Left kidney (tissue), 2 donors: ENCODE measurements around the gene ZBTB46. TPM values are rescaled to one million over a fixed set of nuclear protein-coding genes. Genes with fewer than 3 reads are reported as not detected.
"Not testable (repeated sequence)": the region's sequence is repeated elsewhere in the genome, so short reads cannot be mapped to it uniquely, and the experiment has no call there.

Experiments used
- DNase-seq: peaks from one replicate; pipeline ENCODE4 v3.0.0-alpha.2; 2013
- polyA plus RNA-seq: library from polyadenylated mRNA; unstranded; fragments of 120-200 nt; gene quantifications from one replicate; pipeline ENCODE4 v1.2.1, GENCODE V29; 2013; ENCODE audit not compliant: insufficient read length

The ZBTB46 gene
- polyA plus RNA-seq, 1 donor = 16.7 TPM

DNA sequence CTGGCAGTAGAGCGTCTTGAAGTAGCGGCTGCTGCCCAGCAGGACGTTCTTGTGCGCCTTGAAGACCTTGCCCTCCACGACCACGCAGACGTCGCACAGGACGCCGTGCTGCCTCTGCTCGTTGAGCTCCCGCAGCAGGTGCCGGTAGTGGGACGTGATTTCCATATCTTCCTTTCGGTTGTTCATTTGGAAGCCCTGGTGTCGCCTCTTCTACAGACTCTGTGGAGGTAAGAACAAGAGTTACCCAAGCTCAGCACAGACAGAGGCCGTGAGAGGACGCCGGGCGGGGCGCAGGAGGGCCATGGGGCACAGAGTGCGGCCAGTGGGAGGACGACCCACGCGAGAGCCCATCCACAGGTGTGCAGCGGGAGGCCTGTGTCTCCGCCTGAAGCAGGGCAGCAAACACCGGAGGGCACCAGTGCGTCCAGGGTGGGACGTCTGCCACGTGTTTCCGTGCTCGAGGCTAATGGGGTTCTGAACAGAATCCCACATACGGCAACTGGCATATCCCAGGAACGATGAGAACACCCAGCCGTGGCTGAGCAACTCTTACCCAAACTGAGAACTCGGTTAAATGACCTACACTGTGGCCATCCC is 40.4 kb downstream of the ZBTB46 start:
- DNase-seq = no peak

DNA sequence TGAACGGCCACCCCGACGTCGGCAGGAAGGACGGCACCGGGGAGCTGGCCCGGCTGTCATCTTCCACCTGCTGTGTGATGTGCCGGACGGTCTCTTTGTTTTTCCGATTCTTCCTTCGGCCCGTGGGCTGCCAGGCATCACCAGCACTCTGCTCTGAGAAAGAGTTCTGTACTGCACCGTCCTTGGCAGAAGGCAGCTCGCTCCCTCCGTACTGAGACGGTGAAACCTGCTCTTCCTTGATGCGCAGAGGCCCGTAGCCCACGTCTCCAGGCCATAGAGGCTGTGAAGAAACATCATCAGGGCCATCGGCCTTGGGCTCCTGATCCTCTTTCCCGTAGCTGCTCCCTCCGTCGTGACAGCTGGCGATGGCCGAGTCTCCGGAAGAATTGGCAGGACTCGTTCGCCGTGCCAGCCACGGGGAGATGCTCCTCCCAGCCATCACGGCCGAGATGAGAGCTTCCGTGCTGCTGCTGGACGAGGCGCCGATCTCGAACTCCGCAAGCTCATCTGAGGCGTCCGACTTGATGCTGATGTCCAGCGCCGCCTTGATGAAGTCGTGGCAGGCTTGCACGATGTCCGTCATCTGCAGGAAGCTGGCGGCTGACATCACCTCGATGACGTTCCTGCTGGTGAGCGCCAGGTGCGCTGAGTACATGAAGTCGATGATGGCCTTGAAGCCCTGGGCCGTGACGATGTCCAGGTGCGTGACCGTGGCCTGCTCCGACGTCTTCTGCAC is 41.1 kb downstream of the ZBTB46 start:
- DNase-seq = no peak

DNA sequence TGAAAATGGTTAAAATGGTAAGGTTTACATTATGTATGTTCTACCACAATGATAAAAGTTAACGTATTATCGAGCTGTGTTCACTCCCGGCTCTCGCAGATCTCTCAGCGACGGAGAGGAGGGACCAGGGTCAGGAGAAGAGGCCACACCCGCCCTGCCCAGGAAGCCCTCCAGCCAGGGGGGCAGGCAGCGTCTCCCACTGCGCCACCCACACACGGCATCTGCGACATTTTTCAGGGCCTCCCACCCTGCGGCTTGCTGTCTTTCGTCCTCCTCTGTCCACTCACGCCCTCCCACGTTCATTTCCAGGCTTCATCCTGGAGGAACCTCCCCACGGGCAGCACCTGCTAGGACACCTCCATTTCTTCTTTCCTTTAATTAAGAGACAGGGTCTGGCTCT is 43.3 kb downstream of the ZBTB46 start:
- DNase-seq = no peak

DNA sequence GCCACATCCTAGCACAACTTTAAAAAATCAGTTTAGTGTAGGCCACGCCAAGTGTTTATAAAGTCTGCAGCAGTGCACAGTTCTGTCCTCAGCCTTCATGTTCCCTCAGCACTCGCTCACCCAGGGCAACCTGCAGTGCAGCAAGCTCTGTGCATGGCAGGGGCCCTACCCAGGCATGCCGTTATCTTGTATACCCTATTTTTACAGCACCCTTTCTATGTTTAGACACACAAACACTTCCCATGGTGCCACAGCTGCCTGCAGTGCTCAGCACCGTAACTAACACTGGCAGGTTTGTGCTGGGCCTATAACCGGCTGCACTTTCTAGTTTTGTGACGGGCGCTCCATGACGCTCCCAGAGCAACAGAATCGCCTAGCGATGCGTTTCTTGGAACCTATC is 43.8 kb downstream of the ZBTB46 start:
- no peak for DNase-seq

DNA sequence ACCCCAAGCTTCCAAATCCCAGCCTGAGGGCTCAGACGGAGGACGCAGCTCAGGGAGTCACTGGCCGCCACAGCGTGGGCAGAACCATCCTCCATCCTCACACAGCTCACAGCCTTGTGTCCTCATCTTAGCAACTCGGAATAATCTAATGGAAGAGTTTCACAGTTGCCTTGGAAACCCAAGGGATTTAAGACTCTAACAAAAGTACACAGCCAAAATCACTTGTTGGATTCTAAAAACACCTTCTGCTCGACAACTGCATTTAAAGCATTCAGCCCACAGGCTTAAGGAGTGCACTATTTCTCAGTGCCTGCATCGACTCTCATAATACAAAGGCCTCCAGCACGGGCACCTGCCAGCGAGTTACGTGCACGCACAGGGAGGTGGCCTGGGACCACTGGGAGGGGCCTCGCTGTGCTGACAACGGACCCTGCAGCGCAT is 45.4 kb downstream of the ZBTB46 start:
- no peak for DNase-seq

DNA sequence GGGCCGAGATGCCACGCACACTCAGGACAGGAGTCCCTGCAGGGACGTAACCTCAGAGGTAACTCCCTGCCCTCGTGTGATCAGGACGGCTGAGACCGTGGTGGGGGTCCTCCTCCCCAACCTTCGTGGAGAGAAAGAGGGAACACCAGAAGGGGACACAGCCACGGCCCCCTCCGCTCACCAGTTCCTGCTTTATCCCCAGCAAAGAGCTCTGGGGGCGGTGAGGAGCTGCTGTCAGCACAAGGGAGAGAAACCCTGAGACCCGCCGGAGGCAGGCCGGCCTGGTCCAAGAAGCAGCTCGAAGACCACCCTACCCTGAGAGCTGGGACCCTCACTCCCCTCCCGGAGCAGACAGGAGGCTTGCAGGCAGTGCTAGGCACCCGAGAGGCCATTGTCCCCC is 47.1 kb downstream of the ZBTB46 start:
- no peak for DNase-seq

DNA sequence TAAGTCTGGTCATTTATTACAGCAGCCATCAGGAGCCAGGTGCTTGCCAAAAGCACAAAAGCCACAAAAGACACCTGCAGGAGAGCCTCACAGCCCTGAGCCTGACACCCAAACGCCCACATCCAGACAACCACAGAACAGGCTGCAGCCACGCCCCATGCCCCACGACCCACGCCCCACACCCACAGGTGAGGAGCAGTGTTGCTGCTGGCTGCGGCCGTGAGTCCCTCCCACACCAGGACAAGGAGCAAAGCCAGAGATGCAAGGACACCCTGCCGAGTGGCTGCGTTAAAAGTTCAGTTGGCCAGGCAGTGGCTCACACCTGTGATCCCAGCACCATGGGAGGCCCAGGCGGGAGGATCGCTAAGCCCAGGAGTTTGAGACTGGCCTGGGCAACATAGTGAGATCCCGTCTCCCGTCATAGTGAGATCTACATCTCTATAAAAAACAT is 48.5 kb downstream of the ZBTB46 start:
- DNase-seq = no peak

DNA sequence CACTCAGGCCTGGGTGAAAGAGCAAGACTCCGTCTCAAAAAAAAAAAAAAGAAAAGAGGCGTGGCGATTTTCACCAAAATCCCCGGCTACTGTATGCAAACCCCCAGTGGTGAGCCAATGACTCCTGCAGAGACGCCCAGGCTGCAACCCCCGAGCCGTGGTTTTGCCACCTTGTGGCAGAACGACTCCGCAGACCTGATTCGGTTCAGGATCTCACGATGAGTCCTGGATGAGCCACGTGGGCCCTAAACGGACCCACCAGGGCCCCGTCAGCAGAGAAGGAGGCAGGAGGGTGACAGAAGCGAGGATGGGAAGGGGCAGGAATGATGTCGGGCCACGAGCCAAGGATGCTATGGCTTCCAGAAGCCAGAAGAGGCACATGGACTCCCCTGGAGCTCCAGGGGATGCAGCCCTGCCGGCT is 49.0 kb downstream of the ZBTB46 start:
- no peak for DNase-seq

DNA sequence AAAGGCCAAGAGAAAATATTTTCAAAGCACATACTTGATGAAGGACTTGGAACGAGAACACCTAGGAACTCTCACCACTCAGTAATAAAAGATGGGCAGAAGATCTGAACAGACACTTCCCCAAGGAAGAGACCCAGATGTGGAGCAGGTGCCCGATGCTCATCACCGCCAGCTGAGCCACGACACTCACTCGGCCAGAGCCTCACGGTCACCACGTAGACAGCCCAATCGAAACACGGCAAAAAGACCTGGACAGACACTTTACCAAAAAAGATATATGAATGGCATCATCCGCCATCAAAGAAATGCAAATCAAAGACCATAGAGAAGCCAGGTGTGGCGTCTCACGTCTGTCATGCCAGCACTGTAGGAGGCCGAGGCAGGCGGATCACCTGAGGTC is 49.9 kb downstream of the ZBTB46 start:
- no peak for DNase-seq

DNA sequence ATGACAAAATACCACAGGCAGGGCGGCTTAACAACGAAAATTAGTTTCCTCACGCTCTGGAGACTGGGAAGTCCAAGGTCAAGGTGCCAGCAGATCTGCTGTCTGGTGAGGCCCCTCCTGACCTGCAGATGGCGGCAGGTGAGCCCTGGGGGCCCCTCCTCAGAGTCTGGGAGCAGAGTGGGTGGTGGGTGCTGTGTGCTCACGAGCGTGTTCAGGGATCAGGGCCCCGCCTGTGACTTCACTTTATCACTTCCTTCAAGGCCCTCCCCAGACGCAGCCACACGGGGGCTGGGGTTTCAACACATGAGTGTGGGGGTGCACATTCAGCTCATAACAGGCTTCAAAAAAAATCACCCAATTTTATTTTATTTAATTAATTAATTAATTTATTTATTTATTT is 52.2 kb downstream of the ZBTB46 start:
- no peak for DNase-seq

DNA sequence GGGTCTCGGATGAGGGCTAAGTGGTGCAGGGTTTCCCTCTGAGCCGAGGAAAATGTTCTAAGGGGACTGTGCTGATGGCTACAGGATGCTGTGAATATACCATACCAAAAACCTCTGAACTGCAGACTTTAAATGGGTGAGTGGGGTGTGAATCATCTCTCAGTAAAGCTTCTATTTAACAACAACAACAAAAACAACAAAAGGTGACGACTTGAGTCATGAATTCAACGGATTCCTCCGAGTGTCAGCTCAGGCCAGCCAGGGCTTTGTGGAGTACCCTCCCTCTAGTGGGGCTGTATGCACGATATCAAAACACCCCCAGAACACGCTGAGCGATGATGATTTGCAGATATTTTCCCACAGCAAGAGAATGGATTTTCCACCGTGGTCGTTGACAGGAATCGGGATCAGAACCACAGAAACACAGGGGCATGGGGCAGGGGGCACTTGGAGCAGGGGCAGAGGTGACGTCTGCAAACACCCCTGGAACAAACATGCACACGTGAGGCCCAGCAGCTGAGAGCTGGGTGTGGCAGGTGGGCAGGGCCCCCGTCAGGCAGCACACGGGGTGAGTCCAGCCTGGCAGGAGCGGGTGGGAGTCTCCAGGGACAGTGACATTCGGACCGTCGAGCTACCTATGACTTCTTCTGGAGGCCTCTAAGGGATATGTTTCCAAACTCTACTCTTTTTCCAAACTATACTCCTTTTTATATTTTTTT is 52.9 kb downstream of the ZBTB46 start:
- DNase-seq = no peak

DNA sequence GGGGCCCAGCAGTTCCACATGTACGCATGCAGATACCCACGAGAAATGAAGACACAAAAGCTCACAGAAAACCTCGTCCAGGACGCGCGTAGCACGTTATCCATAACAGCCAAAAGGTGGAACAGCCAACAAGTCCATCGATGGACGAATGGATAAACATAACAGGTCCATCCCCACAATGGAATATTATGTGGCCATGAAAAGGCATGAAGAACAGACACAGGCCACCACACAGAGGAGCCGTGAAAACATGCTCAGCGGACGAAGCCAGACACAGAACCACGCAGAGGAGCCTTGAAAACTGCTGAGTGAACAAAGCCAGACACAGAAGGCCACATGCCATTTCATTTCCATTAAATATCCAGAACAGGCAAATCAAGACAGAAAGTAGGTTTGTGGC is 53.5 kb downstream of the ZBTB46 start:
- no peak for DNase-seq

DNA sequence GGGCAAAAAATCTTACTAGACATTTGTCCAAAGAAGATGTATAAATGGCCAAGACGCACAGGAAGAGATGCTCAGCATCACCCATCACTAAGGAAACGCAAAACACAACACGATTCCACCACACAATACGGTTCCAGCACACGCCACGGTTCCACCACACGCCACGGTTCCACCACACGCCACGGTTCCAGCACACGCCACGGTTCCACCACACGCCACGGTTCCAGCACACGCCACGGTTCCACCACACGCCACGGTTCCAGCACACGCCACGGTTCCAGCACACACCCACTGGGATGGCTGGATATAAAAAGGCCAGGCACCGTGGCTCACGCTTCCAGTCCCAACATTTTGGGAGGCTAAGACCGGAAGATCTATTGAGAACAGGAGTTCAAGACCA is 54.2 kb downstream of the ZBTB46 start:
- DNase-seq = not testable (repeated sequence)

DNA sequence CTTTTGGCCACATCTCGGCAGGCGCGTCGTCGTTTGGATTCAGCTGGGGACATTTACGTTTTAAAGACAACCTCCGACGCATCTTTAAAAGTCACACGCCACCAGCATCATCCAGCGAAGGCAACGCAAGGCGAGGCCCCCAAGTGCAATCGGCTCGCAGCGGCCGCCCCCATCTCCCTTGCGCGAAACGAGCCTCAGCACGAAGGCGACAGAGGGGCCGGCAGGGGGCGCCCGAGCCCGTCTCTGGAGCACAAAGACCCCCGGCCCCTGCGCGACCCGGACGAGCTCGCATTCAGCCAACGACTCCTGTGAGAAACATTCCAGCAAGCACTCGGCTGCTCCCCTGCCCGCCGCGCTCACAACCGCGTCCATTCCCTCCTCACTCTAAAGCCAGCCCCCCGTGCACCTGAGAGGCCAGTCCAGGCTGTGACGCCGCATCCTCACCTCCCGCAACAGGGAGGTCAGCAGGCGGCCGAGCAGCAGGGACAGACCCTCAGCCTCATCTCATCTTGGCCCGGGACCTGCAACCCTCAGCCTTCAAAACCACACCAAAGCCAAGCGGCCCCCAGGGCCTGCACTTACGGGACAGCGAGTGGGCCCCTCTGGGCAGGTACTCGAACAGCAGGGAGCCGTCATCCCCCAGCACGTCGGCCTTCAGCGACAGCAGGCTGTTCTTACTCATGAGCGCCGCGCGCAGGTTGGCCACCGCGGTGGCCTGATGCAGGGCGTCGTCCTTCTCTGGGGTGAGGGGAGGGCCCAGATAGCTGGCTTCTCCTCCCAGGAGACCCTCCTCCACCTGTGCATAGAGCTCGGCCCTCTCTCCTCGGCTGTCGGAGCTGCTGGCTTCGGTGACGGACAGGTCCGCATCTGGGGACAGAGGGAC is 55.7 kb downstream of the ZBTB46 start:
- peak; percentile 83 for DNase-seq

DNA sequence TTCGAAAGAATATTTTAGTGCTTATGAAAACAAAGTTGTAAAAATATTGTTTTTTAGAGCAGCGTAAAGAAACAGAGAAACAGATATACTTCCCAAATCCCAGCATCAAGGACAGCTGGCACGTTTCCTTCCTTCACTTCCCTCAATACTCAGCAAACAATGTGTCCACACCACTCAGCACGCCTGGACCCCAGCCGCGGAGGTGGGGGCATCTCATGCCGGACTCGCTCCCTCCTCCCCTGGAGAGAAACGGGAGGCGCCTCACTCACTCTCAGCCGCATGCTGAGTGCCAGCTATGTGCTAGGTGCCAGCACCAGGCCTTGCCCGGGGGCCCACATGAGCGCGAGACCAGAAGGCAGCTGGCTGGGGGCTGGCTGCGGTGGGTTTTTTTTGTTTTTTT is 56.8 kb downstream of the ZBTB46 start:
- DNase-seq = no peak

DNA sequence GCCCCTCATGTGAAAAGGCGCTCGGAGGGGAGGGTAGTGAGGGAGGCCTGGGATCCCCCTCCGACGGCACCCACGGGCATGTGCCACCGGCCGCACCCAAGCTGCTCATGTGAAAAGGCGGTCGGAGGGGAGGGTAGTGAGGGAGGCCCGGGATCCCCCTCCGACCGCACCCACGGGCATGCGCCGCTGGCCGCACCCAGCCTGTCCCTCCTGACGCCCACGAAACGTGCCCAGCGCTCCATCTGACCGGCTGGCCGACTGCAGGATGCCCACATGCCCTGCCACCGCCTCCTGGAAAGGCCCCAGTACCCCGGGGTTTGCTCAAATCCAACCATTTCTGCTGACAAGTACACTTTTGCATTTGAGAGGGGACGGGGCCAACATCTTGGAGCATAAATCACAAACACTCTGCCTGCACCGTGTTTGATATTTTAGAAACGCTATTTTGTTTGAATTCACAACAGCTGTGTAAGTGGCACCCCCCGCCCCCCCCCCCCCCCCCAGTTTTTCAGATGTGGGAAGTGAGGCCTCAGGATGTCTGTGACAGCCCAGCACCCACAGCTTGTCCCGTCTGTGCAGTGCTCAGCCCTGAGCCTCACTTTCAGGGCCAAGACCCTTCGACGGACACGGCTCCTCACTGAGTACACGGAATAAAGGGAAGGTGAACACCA is 57.4 kb downstream of the ZBTB46 start:
- DNase-seq = no peak

DNA sequence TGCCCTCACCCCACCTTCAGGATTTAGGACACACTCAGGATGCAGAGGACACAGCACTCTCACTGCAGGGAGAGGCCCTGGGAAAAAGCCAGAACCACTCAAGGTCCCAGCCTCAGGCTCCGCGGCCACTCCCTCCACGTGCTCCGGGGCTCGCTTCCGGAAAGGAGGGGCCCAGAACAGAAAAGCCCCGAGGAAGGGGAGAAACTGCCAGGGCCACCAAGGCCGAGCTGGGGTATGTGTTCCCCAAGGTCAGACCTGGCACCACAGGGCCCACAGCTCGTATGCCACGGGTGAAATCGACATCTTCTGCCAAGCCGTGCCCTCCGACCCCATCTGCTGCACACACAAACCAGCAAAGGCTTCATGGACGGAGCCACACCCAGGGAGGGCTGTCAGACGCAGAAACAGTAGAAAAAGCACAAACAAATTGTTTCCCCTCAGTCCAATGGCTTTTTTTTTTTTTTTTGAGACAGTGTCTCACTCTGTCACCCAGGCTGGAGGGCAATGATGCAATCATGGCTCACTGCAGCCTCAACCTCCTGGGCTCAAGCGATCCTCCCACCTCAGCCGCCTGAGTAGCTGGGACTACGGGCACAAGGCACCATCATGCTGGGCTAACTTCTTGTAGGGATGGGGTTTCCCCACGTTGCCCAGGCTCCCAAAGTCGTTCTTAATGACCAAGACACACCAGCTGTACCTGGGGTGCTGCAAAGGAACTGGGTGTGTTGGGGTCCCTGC is 58.1 kb downstream of the ZBTB46 start:
- DNase-seq = no peak

DNA sequence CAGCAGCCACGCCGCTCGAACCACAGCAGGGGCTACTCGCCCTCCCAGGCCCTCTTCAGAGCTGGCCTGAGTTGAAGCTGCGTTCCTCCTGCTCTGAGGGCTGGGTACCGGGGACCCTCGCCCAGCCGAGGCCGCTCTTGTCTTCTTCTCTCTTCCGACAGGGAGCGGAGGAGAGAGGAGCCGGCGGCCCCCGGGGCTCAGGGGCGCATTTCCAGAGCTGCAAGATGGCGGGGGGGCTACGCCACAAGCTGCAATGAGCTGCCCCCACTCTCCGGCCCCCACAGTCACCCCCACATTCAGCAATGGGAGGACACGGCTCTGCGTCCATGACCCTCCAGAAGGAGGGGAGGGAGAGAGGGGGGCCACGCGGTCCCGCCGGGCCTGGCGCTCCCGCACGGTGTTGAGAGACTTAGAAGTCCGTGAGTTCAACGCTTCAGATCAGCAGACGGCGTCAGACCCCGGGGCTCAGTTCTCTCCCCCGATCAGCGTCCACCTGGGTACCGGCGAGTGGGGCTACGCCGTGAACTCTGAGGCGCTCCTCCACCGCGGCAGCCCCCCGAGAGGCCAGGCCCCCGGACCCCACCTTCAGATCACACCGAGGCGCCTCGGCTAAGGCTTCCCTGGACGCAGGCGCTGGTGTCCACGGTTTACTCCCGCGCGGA is 59.9 kb downstream of the ZBTB46 start:
- no peak for DNase-seq

DNA sequence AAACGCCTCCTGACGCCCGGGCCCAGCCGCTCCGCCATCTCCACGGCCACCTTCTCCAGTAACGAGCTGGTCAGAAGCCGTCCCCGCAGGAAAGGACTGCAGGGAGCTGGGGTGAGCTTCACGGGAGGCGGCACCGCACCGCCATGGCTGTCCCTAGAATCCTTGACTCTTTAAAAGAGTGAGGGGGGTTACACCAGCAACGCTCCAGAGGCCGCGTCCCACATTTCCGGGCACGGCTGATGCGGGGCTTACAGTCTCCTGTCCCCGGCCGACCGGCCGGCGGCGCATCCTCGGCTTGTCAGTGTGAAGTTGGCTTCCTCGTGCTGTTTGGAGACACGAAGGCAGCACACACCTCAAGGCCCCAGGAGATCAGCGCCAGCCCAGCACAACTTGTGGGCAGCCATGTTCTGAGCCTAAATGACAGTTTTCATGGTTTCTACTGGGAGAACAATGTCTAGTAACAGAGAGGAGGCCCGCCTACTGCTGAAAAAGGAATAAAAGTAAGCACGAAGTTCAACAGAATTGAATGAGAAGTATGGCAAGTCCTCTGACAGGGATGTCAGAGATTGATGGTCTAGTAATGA is 61.1 kb downstream of the ZBTB46 start:
- DNase-seq = no peak
